Measurements from ENCODE around the gene SLC6A15. TPM values are rescaled to one million over a fixed set of nuclear protein-coding genes. Genes with fewer than 3 reads are reported as not detected.

The SLC6A15 gene
- total and polyA plus RNA-seq, 2 of the 8 experiments (the other 6 are each of a cell fraction or from before 2014, with no cell fraction given), result 3.1 to 42.0 TPM

DNA sequence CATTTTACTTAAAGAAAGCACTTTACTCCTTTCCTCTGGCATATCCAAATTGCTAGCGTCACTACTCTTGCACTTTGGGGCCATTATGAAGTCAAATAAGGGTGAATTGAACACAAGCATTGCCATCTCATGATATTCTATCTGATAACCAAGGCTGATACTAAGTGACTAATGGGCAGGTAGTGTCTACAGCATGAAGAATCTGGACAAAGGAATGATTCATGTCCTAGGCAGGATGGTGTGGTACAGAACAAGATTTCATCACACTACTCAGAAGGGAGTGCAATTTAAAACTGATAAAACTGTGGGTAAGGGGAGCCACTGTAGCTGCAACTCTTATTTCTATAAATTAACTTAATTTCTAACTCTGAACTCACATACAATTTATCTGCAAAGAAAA lies 7.7 kb upstream of the SLC6A15 start:
- no peak overlapping the region for H2BK20ac ChIP-seq (ENCODE audit: low read length)
- no peak for DNase-seq (ENCODE audit: low read depth in 1 of 2, low spot score in 2 of 2)
- no peak overlapping the region for H3K27ac ChIP-seq (ENCODE audit: low read depth, low read length)

More for the DNA sequence above, 7.7 kb upstream of the SLC6A15 start:
- Histone ChIP-seq H3K9ac (replicated peaks in 1 of 4; ENCODE audit: extremely low read depth in 1 of 4, low read depth in 3 of 4, low read length in 3 of 4) (no peak overlapping the region), H4K20me1 (replicated peaks in 1 of 2; ENCODE audit: control insufficient read depth in 1 of 2, insufficient read depth in 2 of 2, low read length in 2 of 2) (no peaks in the 10 kb centered on the region), H3K56ac (replicated peaks; ENCODE audit: insufficient read length, low read depth, low read length) (no peak overlapping the region), H3K4me1 (replicated peaks in 1 of 4; ENCODE audit: control insufficient read depth in 3 of 4, insufficient read depth in 4 of 4, low read length in 3 of 4) (no peaks in the 10 kb centered on the region), H2BK120ac (replicated peaks; ENCODE audit: low read depth, low read length) (no peak overlapping the region), H2BK15ac (ENCODE audit: low read length) (no peak overlapping the region), H2BK12ac (ENCODE audit: low read depth, low read length) (no peak overlapping the region), H4K8ac (ENCODE audit: extremely low read depth, insufficient read depth, low read length) (no peak overlapping the region), H3K18ac (ENCODE audit: extremely low read depth, low read length) (no peak overlapping the region), H2AFZ (ENCODE audit: low read length) (no peak overlapping the region), H3K4me3 (ENCODE audit: extremely low read depth in 1 of 4, insufficient read depth in 2 of 4, low read depth in 3 of 4, low read length in 4 of 4) (no peak overlapping the region), H3K4me2 (ENCODE audit: insufficient read depth in 1 of 2, low read depth in 2 of 2, low read length in 2 of 2) (no peak overlapping the region), H2AK5ac (ENCODE audit: low read depth, low read length) (no peak overlapping the region), H4K5ac (ENCODE audit: insufficient read length, low read depth, low read length) (no peak overlapping the region), H3K14ac (ENCODE audit: insufficient read length) (no peak overlapping the region), H3K36me3 (ENCODE audit: control insufficient read depth in 2 of 4, insufficient read depth in 4 of 4, low read length in 3 of 4) (no peaks in the 10 kb centered on the region), H3K79me2 (ENCODE audit: control insufficient read depth in 1 of 2, insufficient read depth in 2 of 2, low read length in 2 of 2) (no peaks in the 10 kb centered on the region), H3K23ac (ENCODE audit: insufficient read length) (no peak overlapping the region), H3K27me3 (replicated peaks in 1 of 4; ENCODE audit: control insufficient read depth in 3 of 4, extremely low read depth in 1 of 4, insufficient read depth in 3 of 4, low read length in 3 of 4) (no peaks in the 10 kb centered on the region), H3K4ac (replicated peaks; ENCODE audit: insufficient read length, low read depth, low read length) (no peak overlapping the region), H4K91ac (replicated peaks; ENCODE audit: insufficient read length, low read length) (no peak overlapping the region), H2BK5ac (ENCODE audit: low read depth, low read length) (no peak overlapping the region), H3K23me2 (ENCODE audit: low read depth, low read length) (no peaks in the 10 kb centered on the region), H3K79me1 (ENCODE audit: low read depth, low read length) (no peaks in the 10 kb centered on the region), H3K9me3 (ENCODE audit: insufficient read depth in 2 of 2, low read depth in 1 of 2, low read length in 1 of 2) (no peaks in the 10 kb centered on the region)
- TF ChIP-seq GABPA (IDR thresholded peaks at IDR 0.05; ENCODE audit: borderline replicate concordance, insufficient read depth, low read length) (no peak), POLR2A (IDR thresholded peaks at IDR 0.05; ENCODE audit: control extremely low read depth in 1 of 2, low read depth in 2 of 2, low read length in 2 of 2) (no peak), SP4 (IDR thresholded peaks at IDR 0.05; ENCODE audit: low read length) (no peak), CBX8 (IDR thresholded peaks at IDR 0.05; ENCODE audit: borderline replicate concordance, low read depth, low read length) (no peak)
- FAIRE-seq, result no peak
- CTCF ChIA-PET (ENCODE audit: partially characterized antibody), result interaction anchor here (2.7 kb wide), 1 partner anchor 8 kb away, joined by 10 read pairs; the partner anchor contains the start of gene SLC6A15
- 85% methylated on average over 1 of the region's 1 CpG; no CpG with 5 or more reads in 1 of the 2 experiments for WGBS, 2 experiments (ENCODE audit: extremely low coverage in 1 of 2, insufficient coverage in 1 of 2, insufficient read length in 1 of 2, insufficient replicate concordance in 2 of 2, low coverage in 1 of 2, low lambda C conversion rate in 2 of 2, missing lambda C conversion rate in 1 of 2)
- POLR2A ChIA-PET (ENCODE audit: partially characterized antibody), result no interaction called here
